SW480 (cell line): ENCODE measurements around the gene TM9SF4.
"Not testable (repeated sequence)": the region's sequence is repeated elsewhere in the genome, so short reads cannot be mapped to it uniquely, and the experiment has no call there.

ENCODE experiments used
- DNase-seq: peaks from one replicate; pipeline ENCODE4 v3.0.0-alpha.2; 2016; ENCODE audit warnings: low spot score

TM9SF4 gene

GRCh38 chr20:32158943-32159660 lies 49.6 kb downstream of the TM9SF4 start:
- DNase-seq: no peak

GRCh38 chr20:32159766-32160221 lies 50.3 kb downstream of the TM9SF4 start:
- no peak for DNase-seq

GRCh38 chr20:32160341-32160740 lies 50.8 kb downstream of the TM9SF4 start:
- DNase-seq: no peak

- DNase-seq: no peak
Measured at GRCh38 chr20:32162351-32162750, 52.8 kb downstream of the TM9SF4 start.

- DNase-seq: no peak
Measured at GRCh38 chr20:32163951-32164350, 54.4 kb downstream of the TM9SF4 start.

GRCh38 chr20:32164984-32165735 lies 55.6 kb downstream of the TM9SF4 start:
- no peak for DNase-seq

- DNase-seq: no peak
Measured at GRCh38 chr20:32165836-32166545, 56.5 kb downstream of the TM9SF4 start.

- DNase-seq: no peak
Measured at GRCh38 chr20:32167552-32167951, 58.0 kb downstream of the TM9SF4 start.

GRCh38 chr20:32168184-32168910 lies 58.8 kb downstream of the TM9SF4 start:
- DNase-seq: peak; percentile 22

- DNase-seq: not testable (repeated sequence)
Measured at GRCh38 chr20:32177696-32178095, 68.2 kb downstream of the TM9SF4 start.

- no peak for DNase-seq
Measured at GRCh38 chr20:32179515-32179914, 70.0 kb downstream of the TM9SF4 start.

GRCh38 chr20:32179934-32180333 lies 70.4 kb downstream of the TM9SF4 start:
- DNase-seq: no peak

GRCh38 chr20:32181606-32182005 lies 72.1 kb downstream of the TM9SF4 start:
- DNase-seq: no peak

GRCh38 chr20:32183947-32184635 lies 74.6 kb downstream of the TM9SF4 start:
- DNase-seq: no peak

GRCh38 chr20:32184961-32185603 lies 75.6 kb downstream of the TM9SF4 start:
- DNase-seq: no peak

- DNase-seq: no peak
Measured at GRCh38 chr20:32186506-32186905, 77.0 kb downstream of the TM9SF4 start.

- DNase-seq: no peak
Measured at GRCh38 chr20:32188376-32189122, 79.0 kb downstream of the TM9SF4 start.

- no peak for DNase-seq
Measured at GRCh38 chr20:32189123-32189410, 79.6 kb downstream of the TM9SF4 start.

GRCh38 chr20:32189691-32190615 lies 80.4 kb downstream of the TM9SF4 start:
- no peak for DNase-seq
